ENCODE measurements around the gene B2M.

GRCh38 chr15:44727485-44728231, 16.3 kb downstream of the B2M start:
- TF ChIP-seq CTCF (IDR thresholded peaks at IDR 0.05; ENCODE audit: borderline replicate concordance, extremely low read depth, low read length, poor library complexity, severe bottlenecking) = no peak
- no peak for TF ChIP-seq EZH2 (IDR thresholded peaks at IDR 0.05; ENCODE audit: borderline replicate concordance, low read depth, low read length, severe bottlenecking)

Measured in DND-41 (cell line).